Measurements from ENCODE around the gene ZFR2. TPM values are rescaled to one million over a fixed set of nuclear protein-coding genes. Genes with fewer than 3 reads are reported as not detected.
A peak's percentile ranks its signal among the peaks of the same experiment; 100 is the strongest.

Gene ZFR2
- total RNA-seq, 2 experiments from 2014 or later = 0.23 to 0.51 TPM

DNA sequence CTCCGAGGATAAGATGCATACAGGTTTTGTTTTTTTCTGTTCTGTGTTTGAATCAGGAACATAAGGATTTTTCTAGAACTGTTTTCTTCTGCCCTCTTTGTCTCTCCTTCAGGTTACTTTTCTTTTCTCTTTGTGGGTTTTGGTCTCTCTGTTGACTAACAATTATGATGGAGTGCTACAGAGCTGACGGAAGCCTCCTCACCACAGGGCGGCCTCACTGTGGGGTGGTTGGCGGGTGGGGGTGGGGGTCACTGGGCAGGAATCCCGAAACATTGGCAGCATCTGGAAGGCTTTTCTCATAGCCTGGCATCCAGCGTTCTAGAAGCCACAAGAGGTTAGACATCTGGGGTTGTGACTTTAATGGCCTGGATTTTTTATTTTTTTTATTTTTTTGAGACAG is 70.7 kb downstream of the ZFR2 start:
- H3K4me3 Mint-ChIP-seq = no peak overlapping the region
- H3K9me3 Mint-ChIP-seq (ENCODE audit: low read depth) = peaks cover 9% of the 10 kb centered on the region
- DNase-seq (peak; percentile 50), ATAC-seq (peak; percentile 65)
- H3K27ac Mint-ChIP-seq = peak overlapping the region; percentile 58
- intact Hi-C loops (cut with DNase I, micrococcal nuclease) = loop anchor here in 1 of 2 experiments (2.0 kb wide), 1 partner anchor 15 kb away; no protein-coding TSS in a partner anchor
- no peaks in the 10 kb centered on the region for H3K27me3 Mint-ChIP-seq
- CTCF ChIA-PET = interaction anchor here (0.8 to 1.1 kb wide), 3 partner anchors 20 to 24 kb away, joined by 3 to 6 read pairs (median 4); no protein-coding TSS in a partner anchor
- POLR2A ChIA-PET = no interaction called here
- peaks cover 22% of the 10 kb centered on the region for H3K4me1 Mint-ChIP-seq
- no peaks in the 10 kb centered on the region for H3K36me3 Mint-ChIP-seq (ENCODE audit: low read depth)

DNA sequence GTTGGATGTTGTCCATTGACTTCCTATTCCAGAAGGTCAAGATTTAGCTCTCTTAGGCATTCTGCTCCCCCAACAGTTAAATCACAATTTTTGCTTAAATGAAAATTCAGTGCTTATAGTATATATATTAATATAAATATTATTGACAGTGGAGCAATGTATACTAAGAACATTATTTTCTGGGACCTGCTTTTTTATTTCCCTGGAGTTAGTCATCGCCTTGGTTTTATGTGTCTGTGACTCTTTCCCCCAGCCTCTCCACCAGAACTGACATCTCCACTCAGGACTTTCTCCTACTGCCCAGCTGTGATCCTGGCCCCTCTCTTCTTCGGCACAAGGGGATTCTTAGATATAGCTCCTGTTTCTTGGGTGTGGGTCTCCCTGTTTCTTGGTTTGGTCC is 72.5 kb downstream of the ZFR2 start:
- Mint-ChIP-seq H3K9me3 (ENCODE audit: low read depth) (peaks cover 9% of the 10 kb centered on the region), H3K27me3 (no peaks in the 10 kb centered on the region), H3K4me3 (no peak overlapping the region), H3K27ac (no peak overlapping the region), H3K4me1 (peaks cover 18% of the 10 kb centered on the region), H3K36me3 (ENCODE audit: low read depth) (no peaks in the 10 kb centered on the region)
- ATAC-seq (no peak), DNase-seq (no peak)
- ChIA-PET CTCF (interaction anchor here (1.0 to 1.5 kb wide), 4 partner anchors 16 to 77 kb away, joined by 3 to 6 read pairs (median 4); partner anchors contain the start of gene MRPL54), POLR2A (no interaction called here)
- intact Hi-C loops (cut with DNase I, micrococcal nuclease) = no loop called here

DNA sequence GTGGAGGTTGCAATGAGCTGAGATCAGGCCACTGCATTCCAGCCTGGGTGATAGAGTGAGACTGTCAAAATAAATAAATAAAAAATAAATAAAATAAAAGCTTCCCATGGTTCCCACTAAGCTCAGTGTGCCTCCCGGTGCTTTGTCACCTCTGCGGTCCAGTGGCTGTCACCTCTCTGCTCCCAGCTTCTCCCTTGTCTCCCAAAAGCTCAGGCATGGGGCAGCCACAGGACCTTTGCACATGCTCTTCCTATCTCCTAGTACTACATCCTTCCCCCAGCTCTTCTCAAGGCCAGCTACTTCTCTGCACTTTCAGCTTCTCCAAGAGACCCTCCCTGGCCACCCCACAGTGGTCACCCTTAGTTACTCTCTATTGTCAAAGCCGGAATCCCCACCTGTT is 75.0 kb downstream of the ZFR2 start:
- ChIA-PET CTCF (interaction anchor here (1.3 kb wide), 1 partner anchor 29 kb away, joined by 4 read pairs; no protein-coding TSS in a partner anchor), POLR2A (no interaction called here)
- H3K9me3 Mint-ChIP-seq (ENCODE audit: low read depth) = peaks cover 9% of the 10 kb centered on the region
- H3K27ac Mint-ChIP-seq = no peak overlapping the region
- no peaks in the 10 kb centered on the region for H3K36me3 Mint-ChIP-seq (ENCODE audit: low read depth)
- intact Hi-C loops (cut with DNase I, micrococcal nuclease) = no loop called here
- DNase-seq (no peak), ATAC-seq (no peak)
- no peaks in the 10 kb centered on the region for H3K27me3 Mint-ChIP-seq
- H3K4me3 Mint-ChIP-seq = no peak overlapping the region
- H3K4me1 Mint-ChIP-seq = peaks cover 5% of the 10 kb centered on the region

DNA sequence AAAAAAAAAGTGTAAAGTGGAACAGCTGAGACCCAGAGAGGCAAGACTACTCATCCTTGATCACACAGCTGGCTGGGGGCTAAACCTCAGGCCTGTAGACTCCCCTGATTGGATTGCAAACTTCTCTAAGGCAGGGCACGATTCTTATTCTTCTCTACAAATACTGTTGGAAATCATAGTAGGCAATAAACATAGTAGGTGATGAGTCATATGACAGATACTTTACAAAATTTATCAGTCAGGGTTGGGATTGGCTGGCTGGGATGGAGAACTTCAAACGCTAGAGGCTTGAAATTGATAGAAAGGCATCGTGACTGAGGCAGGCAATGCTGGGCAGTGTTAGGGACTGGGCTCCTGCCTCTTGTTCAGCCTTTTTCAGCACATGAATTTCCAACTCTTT is 76.7 kb downstream of the ZFR2 start:
- ATAC-seq (no peak), DNase-seq (no peak)
- intact Hi-C loops (cut with DNase I, micrococcal nuclease) = no loop called here
- POLR2A ChIA-PET = no interaction called here
- Mint-ChIP-seq H3K9me3 (ENCODE audit: low read depth) (peaks cover 9% of the 10 kb centered on the region), H3K27me3 (no peaks in the 10 kb centered on the region), H3K4me3 (no peak overlapping the region), H3K36me3 (ENCODE audit: low read depth) (no peaks in the 10 kb centered on the region), H3K27ac (no peak overlapping the region), H3K4me1 (no peaks in the 10 kb centered on the region)
- CTCF ChIA-PET = no interaction called here

DNA sequence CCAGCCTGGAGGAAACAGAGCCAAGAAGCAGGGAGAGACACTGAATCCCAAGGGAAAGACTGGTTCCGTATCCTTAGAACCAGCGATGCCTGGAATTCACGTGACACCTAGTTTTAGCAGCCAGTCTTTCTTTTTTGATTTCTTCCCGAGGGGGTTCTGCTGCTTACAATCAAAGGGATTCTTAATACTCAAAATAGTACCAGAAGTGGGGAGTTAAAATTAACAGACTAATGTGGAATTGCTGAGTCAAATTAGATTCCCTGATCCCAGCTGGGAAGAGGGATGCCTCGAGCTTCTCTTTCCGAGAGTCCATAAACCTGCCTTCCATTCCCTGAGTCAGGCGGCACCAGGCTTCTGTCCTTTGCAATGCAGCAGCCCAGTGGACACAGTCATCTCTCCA is 77.9 kb downstream of the ZFR2 start:
- H3K27me3 Mint-ChIP-seq = no peaks in the 10 kb centered on the region
- no peaks in the 10 kb centered on the region for H3K4me1 Mint-ChIP-seq
- H3K36me3 Mint-ChIP-seq (ENCODE audit: low read depth) = no peaks in the 10 kb centered on the region
- H3K9me3 Mint-ChIP-seq (ENCODE audit: low read depth) = no peaks in the 10 kb centered on the region
- H3K4me3 Mint-ChIP-seq = no peak overlapping the region
- ChIA-PET CTCF (interaction anchor here (1.9 kb wide), 1 partner anchor 31 kb away, joined by 5 read pairs; no protein-coding TSS in a partner anchor), POLR2A (no interaction called here)
- ATAC-seq (no peak), DNase-seq (no peak)
- no peak overlapping the region for H3K27ac Mint-ChIP-seq
- intact Hi-C loops (cut with DNase I, micrococcal nuclease) = no loop called here

DNA sequence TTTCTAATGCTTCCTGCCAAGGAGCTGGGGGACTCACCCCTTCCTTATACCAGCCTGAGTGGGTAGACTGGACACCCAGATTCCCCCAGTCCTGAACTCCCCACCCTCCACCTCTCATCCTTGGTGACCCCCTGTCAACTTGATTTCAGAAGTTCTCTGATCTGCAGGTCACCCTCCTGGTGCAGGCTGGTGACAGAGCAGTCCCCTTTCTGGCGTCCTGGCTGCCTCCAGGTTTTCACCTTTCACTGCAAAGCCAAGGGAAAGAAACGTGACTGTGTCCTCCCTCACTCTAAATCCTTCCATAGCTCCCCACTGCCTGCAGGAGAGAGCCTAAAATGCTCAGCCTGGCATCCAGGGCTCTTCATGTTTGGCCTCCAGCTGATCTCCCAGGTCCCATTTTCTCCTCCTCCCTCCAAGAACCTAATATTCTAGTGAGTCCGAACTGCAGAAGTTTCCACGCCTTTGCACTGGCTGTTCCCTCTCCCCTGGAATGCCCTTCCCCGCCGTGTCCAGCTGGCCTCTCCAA is 78.6 kb downstream of the ZFR2 start:
- Mint-ChIP-seq H3K36me3 (ENCODE audit: low read depth) (no peaks in the 10 kb centered on the region), H3K27ac (no peak overlapping the region), H3K4me3 (no peak overlapping the region), H3K9me3 (ENCODE audit: low read depth) (no peaks in the 10 kb centered on the region), H3K4me1 (no peaks in the 10 kb centered on the region), H3K27me3 (no peaks in the 10 kb centered on the region)
- CTCF ChIA-PET = interaction anchor here (0.7 to 1.9 kb wide), 3 partner anchors 19 to 433 kb away, joined by 3 to 5 read pairs (median 4); no protein-coding TSS in a partner anchor
- intact Hi-C loops (cut with DNase I, micrococcal nuclease) = no loop called here
- POLR2A ChIA-PET = no interaction called here
- no peak for DNase-seq
- ATAC-seq = no peak

DNA sequence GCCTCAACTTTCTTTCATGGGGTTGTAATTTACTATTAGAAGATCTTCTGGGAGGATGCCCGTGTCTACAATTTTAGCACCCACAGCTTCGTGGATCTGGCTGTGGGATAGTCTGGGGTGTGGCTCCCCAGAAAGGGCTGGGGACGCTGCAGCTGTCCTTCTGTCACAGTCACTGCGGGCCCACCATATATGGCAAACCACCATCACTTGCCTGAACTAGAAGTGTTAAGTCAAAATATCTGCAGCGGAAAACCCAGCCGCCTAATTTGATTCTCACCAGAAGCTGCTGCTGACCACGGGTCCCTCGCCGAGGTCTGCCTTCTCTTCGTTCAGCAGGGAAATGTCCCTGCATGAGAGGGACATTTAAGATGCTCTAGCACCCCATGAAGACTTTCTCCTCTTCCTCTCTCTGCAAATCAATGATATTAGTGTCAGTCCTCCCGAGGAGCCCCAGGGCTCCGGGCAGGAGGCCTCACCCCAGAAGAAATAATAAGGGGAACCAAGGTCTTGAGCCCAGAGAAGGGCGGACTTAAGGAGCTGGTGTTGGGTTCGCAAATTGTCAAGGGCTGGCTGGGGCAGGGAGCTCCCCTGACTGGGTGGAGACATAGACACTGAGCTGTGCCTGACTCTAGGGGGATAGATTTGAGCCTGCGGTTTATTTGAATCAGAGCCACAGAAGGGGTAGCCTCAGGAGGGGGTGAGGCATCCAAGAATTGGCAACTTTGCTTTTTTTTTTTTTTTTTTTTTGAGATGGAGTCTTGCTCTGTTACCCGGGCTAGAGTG is 79.7 kb downstream of the ZFR2 start:
- POLR2A ChIA-PET = no interaction called here
- no peaks in the 10 kb centered on the region for H3K27me3 Mint-ChIP-seq
- peaks cover 2% of the 10 kb centered on the region for H3K36me3 Mint-ChIP-seq (ENCODE audit: low read depth)
- DNase-seq = no peak
- ATAC-seq = no peak
- H3K27ac Mint-ChIP-seq = no peak overlapping the region
- no peak overlapping the region for H3K4me3 Mint-ChIP-seq
- no peaks in the 10 kb centered on the region for H3K9me3 Mint-ChIP-seq (ENCODE audit: low read depth)
- intact Hi-C loops (cut with DNase I, micrococcal nuclease) = loop anchor here in 1 of 2 experiments (5.0 kb wide), 1 partner anchor 183 kb away; the partner anchor contains the start of gene DAPK3
- CTCF ChIA-PET = interaction anchor here (0.9 to 1.9 kb wide), 3 partner anchors 20 to 33 kb away, joined by 4 to 5 read pairs (median 4); no protein-coding TSS in a partner anchor
- peaks cover 3% of the 10 kb centered on the region for H3K4me1 Mint-ChIP-seq

DNA sequence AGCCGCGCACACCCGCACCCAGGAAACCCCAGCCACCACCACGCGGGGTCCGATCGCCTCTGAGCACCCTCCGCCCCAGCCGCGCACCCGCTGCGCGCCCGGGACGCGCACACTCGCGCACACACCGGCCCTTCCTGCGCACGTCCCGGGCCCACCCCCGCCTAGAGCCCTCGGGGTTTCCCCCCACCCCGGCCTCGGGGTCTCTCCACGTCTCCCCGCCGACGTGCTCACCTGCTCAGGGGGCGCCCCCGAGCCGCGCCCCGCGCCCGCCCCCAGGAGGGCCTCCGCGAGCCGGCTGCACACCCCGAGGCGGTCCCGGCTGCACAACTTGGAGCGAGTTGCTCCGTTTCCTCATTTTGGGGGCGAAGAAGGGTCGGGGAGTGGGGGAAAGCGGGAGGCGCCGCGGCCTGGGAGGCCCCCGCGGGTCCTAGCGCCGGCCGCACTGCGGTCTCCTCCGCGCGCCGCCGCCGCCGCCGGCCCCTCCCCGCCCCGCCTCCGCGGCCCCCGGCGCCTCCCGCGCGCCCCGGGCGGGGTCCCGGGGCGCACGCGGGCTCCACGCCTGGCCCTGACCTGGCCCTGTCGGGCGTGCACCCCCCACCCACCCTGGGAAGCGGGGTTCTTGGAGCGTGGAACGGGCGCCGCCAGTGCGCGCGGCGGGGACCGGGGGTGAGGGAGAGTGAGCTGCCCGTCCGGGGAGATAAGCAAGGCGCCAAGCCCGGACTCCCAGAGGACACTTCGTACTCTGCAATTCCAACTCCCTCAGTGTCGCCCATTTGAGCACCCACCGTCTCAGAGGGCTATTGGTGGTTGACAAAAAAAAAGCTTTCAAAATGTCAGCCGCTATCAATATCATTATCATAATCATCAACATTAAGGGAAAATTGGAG is 82.7 kb downstream of the ZFR2 start, which contains the start of gene MATK:
TSS of gene MATK (minus strand) at position 444 of the 887 bp plus-strand sequence. CDS start 1,246 bp downstream, outside the sequence.
- Mint-ChIP-seq H3K27ac (peak within 1 kb of the TSS; percentile 75), H3K4me1 (peaks cover 3% of the 10 kb centered on the region), H3K9me3 (ENCODE audit: low read depth) (peaks cover 13% of the 10 kb centered on the region), H3K4me3 (peak within 1 kb of the TSS; percentile 80), H3K27me3 (no peaks in the 10 kb centered on the region), H3K36me3 (ENCODE audit: low read depth) (peaks cover 22% of the 10 kb centered on the region)
- ATAC-seq = peak; percentile 48
- ChIA-PET POLR2A (no interaction called here), CTCF (interaction anchor here (0.8 to 1.1 kb wide), 2 partner anchors 24 to 35 kb away, joined by 3 to 4 read pairs; partner anchors contain the start of gene MRPL54)
- peak; percentile 50 for DNase-seq
- intact Hi-C loops (cut with DNase I, micrococcal nuclease) = loop anchor here in 1 of 2 experiments (1.0 to 5.0 kb wide), 2 partner anchors 36 to 186 kb away; partner anchors contain the start of gene DAPK3

DNA sequence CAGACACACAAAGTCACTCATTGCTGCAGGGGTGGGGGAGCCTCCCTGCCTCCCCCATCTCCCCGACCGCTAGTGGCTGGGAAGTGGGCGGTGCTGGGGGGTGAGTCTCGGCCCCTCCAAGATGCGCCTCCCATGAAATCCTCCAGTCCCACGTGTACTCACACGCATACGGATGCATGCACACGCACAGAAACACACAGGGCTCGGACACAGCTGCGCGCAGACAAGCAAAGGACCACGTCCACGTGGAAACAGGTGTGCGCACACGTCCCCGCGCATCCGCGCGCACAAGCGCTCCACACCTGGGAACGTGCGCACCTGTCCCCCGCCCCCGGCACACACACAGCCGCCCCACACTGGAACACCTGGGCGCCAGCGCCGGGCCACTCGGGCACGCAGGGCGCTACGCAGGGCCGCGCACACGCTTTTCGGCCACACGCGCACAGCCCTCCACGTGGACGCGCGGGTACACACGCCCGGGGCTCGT is 83.3 kb downstream of the ZFR2 start:
- CTCF ChIA-PET = interaction anchor here (0.7 to 1.9 kb wide), 3 partner anchors 23 to 617 kb away, joined by 4 to 6 read pairs (median 4); partner anchors contain the start of genes CHAF1A and MRPL54
- POLR2A ChIA-PET = no interaction called here

DNA sequence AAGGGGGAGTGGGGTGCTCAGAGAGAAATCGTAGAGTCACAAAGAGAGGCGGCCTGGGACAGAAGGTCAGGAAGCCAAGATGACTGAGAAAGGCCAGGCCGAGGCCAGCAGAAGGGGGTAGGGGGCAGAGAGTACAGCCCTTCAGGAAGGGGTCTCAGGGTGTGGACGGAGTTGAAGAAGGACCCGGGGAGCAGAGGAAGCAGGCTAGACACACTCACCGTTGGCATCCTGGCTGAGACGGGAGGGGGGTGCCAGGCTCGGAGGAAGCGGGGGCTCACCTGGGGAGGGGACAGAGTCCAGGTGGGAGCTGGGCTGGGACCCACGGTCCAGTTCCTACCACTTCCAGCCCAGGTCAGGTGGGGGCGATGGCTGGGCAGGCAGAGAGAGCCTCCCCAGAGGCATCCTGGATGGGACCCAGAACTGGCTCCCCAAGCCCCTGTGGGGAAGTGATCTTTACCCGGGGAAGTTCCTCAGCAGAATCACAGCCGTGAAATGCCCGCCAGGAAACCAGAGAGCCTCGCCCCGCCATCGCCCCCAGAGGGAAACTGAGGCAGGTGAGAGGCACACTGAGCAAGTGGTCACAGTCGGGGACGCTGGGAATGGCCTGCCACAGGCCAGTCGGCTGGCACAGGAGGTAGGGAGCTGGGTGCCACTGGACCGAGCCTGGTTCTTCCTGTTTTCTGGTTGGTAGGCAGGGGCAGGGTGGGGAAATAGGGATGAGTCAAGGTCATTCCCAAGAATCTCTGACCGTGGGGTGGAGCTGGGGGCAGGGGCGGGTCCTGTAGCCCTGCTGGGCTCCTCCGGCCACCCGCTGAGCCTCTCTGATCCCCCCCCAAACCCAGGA is 84.0 kb downstream of the ZFR2 start:
- ChIA-PET CTCF (interaction anchor here (0.5 to 1.9 kb wide), 6 partner anchors 22 to 618 kb away, joined by 3 to 6 read pairs (median 4); partner anchors contain the start of genes CHAF1A and MRPL54), POLR2A (interaction anchor here (0.8 kb wide), 1 partner anchor 22 kb away, joined by 4 read pairs; the partner anchor contains the start of gene MRPL54)
- intact Hi-C loops (cut with DNase I, micrococcal nuclease) = loop anchor here (1.0 to 5.0 kb wide), 3 partner anchors 37 to 187 kb away; partner anchors contain the start of gene DAPK3 (in 1 of the 2)
- ATAC-seq = no peak
- no peaks in the 10 kb centered on the region for H3K27me3 Mint-ChIP-seq
- H3K27ac Mint-ChIP-seq = peak overlapping the region; percentile 75
- peaks cover 13% of the 10 kb centered on the region for H3K9me3 Mint-ChIP-seq (ENCODE audit: low read depth)
- no peak for DNase-seq
- peaks cover 3% of the 10 kb centered on the region for H3K4me1 Mint-ChIP-seq
- H3K36me3 Mint-ChIP-seq (ENCODE audit: low read depth) = peaks cover 26% of the 10 kb centered on the region
- H3K4me3 Mint-ChIP-seq = peak overlapping the region; percentile 80

More for the DNA sequence above, 83.3 kb downstream of the ZFR2 start:
- peaks cover 26% of the 10 kb centered on the region for H3K36me3 Mint-ChIP-seq (ENCODE audit: low read depth)
- peak overlapping the region; percentile 75 for H3K27ac Mint-ChIP-seq
- H3K4me1 Mint-ChIP-seq = peaks cover 3% of the 10 kb centered on the region
- intact Hi-C loops (cut with DNase I, micrococcal nuclease) = loop anchor here in 1 of 2 experiments (1.0 to 5.0 kb wide), 2 partner anchors 37 to 187 kb away; partner anchors contain the start of gene DAPK3
- DNase-seq (peak; percentile 44), ATAC-seq (peak; percentile 37)
- H3K9me3 Mint-ChIP-seq (ENCODE audit: low read depth) = peaks cover 13% of the 10 kb centered on the region
- H3K27me3 Mint-ChIP-seq = no peaks in the 10 kb centered on the region
- peak overlapping the region; percentile 80 for H3K4me3 Mint-ChIP-seq
